K562 (cell line): ENCODE data around the gene AIMP1. TPM values are rescaled to one million over a fixed set of nuclear protein-coding genes. Genes with fewer than 3 reads are reported as not detected.

ENCODE experiments used
- ATAC-seq: fragments of 200-7000 bp; cut with Tn5 transposase; 3 replicates; pipeline ENCODE4 v1.9.1; 2020; ENCODE audit warnings: moderate library complexity
- BruUV-seq: library from RNA; stranded (reverse); fragments of 400-500 nt; replicated peaks from 2 replicates; lab custom pipeline; 2021; lab: Mats Ljungman, UMichigan
- CTCF ChIA-PET: fragments of 300-600 bp; formaldehyde crosslinking; extraction: SDS; loops from one replicate; lab custom pipeline; 2021; ENCODE audit warnings: low intra/inter-chr PET ratio; lab: Yijun Ruan, JAX
- POLR2A ChIA-PET: fragments of 300-600, 350-650 bp; sonication (Branson Sonifier 250); formaldehyde crosslinking; extraction: SDS; loops from one replicate; lab custom pipeline; 2021; ENCODE audit warnings: antibody characterized with exemption, inconsistent platforms; lab: Yijun Ruan, JAX
- DNase-seq, 4 experiments: peaks; one replicate each; pipeline versions ENCODE4 v3.0.0 to v3.0.0-alpha.2; 2011 to 2018; ENCODE audit warnings: low spot score in 3 of 4, mixed read lengths in 3 of 4; ENCODE audit errors: extremely low read depth in 1 of 4
- FAIRE-seq: peaks from 2 replicates; lab custom pipeline; 2011; peaks lifted over from hg19 to GRCh38; lab: Jason Lieb, UNC
- H2AFZ ChIP-seq: 2 replicates; pipeline ENCODE4 v1.6.0; 2011; ENCODE audit warnings: low read depth, low read length, control low read depth, inconsistent platforms
- H3K27ac ChIP-seq: fragments of 200-600 bp; 3 replicates; pipeline ENCODE4 v1.8.0; 2011; ENCODE audit warnings: low read depth, mild to moderate bottlenecking, control low read depth, inconsistent platforms, low read length, moderate library complexity, mixed read lengths; ENCODE audit errors: extremely low read depth
- H3K27me3 ChIP-seq, 2 experiments: fragments of 300-600 bp in 1 of 2; 2 replicates in 1 of 2; 3 replicates in 1 of 2; pipeline versions ENCODE4 v1.6.0 to v1.8.0; 2011; ENCODE audit warnings: inconsistent platforms in 2 of 2, low read length in 2 of 2, mild to moderate bottlenecking in 1 of 2, mixed read lengths in 1 of 2, moderate library complexity in 1 of 2; ENCODE audit not compliant: control insufficient read depth in 2 of 2, insufficient read depth in 2 of 2
- H3K36me3 ChIP-seq: fragments of 300-600 bp; 3 replicates; pipeline ENCODE4 v1.8.0; 2011; ENCODE audit warnings: mild to moderate bottlenecking, low read length, inconsistent platforms; ENCODE audit not compliant: control insufficient read depth, insufficient read depth
- H3K4me1 ChIP-seq, 2 experiments: fragments of 200-600 bp in 1 of 2; replicated peaks in 1 of 2; 2 replicates in 1 of 2; 3 replicates in 1 of 2; pipeline versions ENCODE4 v1.5.1 to v1.8.0; 2011; ENCODE audit warnings: inconsistent platforms in 2 of 2, low read length in 2 of 2, mild to moderate bottlenecking in 1 of 2, mixed read lengths in 1 of 2, moderate library complexity in 1 of 2; ENCODE audit not compliant: control insufficient read depth in 2 of 2, insufficient read depth in 2 of 2
- H3K4me2 ChIP-seq: 2 replicates; pipeline ENCODE4 v1.6.1; 2011; ENCODE audit warnings: low read length, control low read depth, inconsistent platforms, mixed read lengths; ENCODE audit not compliant: insufficient read depth
- H3K4me3 ChIP-seq: fragments of 200-600 bp; sonication (generic), shearing (Covaris generic); 2 replicates; pipeline ENCODE4 v1.5.1; 2016; ENCODE audit warnings: control low read depth, inconsistent platforms
- H3K79me2 ChIP-seq: fragments of 200-600 bp; 3 replicates; pipeline ENCODE4 v1.8.0; 2011; ENCODE audit warnings: low read length, inconsistent platforms; ENCODE audit not compliant: control insufficient read depth, insufficient read depth
- H3K9ac ChIP-seq, 2 experiments: 2 replicates each; pipeline versions ENCODE4 v1.6.0 to v1.6.1; 2011; ENCODE audit warnings: low read depth in 2 of 2, low read length in 2 of 2, control low read depth in 1 of 2, inconsistent platforms in 1 of 2, mild to moderate bottlenecking in 1 of 2, mixed read lengths in 1 of 2; ENCODE audit not compliant: insufficient read depth in 1 of 2
- H3K9me1 ChIP-seq: one replicate; pipeline ENCODE4 v1.6.0; 2011; ENCODE audit warnings: inconsistent platforms, mild to moderate bottlenecking, low read length, moderate library complexity; ENCODE audit not compliant: control insufficient read depth, insufficient read depth
- H3K9me3 ChIP-seq: replicated peaks from 2 replicates; pipeline ENCODE4 v1.5.1; 2011; ENCODE audit warnings: low read depth, low read length, inconsistent platforms; ENCODE audit not compliant: control insufficient read depth, insufficient read depth
- H4K20me1 ChIP-seq: replicated peaks from 2 replicates; pipeline ENCODE4 v1.6.1; 2011; ENCODE audit warnings: low read length, inconsistent platforms, mixed read lengths; ENCODE audit not compliant: control insufficient read depth, insufficient read depth
- ADNP ChIP-seq: fragments of 200-800 bp; sonication (Bioruptor generic); IDR thresholded peaks from 2 replicates; pipeline ENCODE4 v1.6.1; 2016; ENCODE audit warnings: missing genetic modification characterization, missing compliant biosample characterization
- EP300 ChIP-seq: IDR thresholded peaks from 2 replicates; pipeline ENCODE4 v1.6.1; 2012; ENCODE audit warnings: low read length, improper control_type of control experiment
- POLR3A ChIP-seq: IDR thresholded peaks from 2 replicates; pipeline ENCODE4 v1.6.1; 2011; ENCODE audit warnings: borderline replicate concordance, mild to moderate bottlenecking, moderate library complexity; ENCODE audit not compliant: insufficient read length, insufficient read depth; ENCODE audit errors: extremely low read depth
- SIN3B ChIP-seq: fragments of 450-650 bp; IDR thresholded peaks from 2 replicates; pipeline ENCODE4 v1.6.1; 2017; ENCODE audit warnings: low read depth, mild to moderate bottlenecking, moderate library complexity
- ZNF699 ChIP-seq: fragments of 250-450 bp; sonication (Bioruptor Pico); IDR thresholded peaks from 2 replicates; pipeline ENCODE4 v1.8.0; 2021; ENCODE audit warnings: mild to moderate bottlenecking, moderate library complexity; ENCODE audit not compliant: insufficient replicate concordance
- WGBS: fragments of 100-300 bp; shearing (Covaris generic); methylation state at CpG from one replicate; pipeline ENCODE4 v1.1.6; 2016; ENCODE audit warnings: low coverage, mixed read lengths; ENCODE audit not compliant: insufficient coverage; ENCODE audit errors: missing lambda C conversion rate; 5-methylcytosine and 5-hydroxymethylcytosine counted together
- in situ Hi-C: fragments of 300-500 bp; cut with MboI; formaldehyde crosslinking; loops from 4 replicates; pipeline ENCODE4 v1.15.0; 2018; ENCODE audit warnings: inconsistent platforms, mixed read lengths
- intact Hi-C: fragments of 100-400 bp; cut with micrococcal nuclease; formaldehyde crosslinking; loops from 2 replicates; pipeline ENCODE4 v1.14.2; 2022
- polyA plus RNA-seq, 8 experiments: library from polyadenylated mRNA; depleted of rRNA in 4 of 8; stranded (reverse) in 5 of 8; unstranded in 3 of 8; fragments of >200 nt; fragmentation: Nextera tagmentation in 2 of 8; fragmentation: Illumina TruSeq in 1 of 8; extraction: Ambion mirVana in 2 of 8; extraction: Trizol in 1 of 8; gene quantifications; 2 replicates each; pipeline versions ENCODE4 v1.2.1 to v1.2.3, GENCODE V29; 2011 to 2014; ENCODE audit warnings: inconsistent platforms in 1 of 8, missing spikeins in 1 of 8
- total RNA-seq, 7 experiments: library from RNA; depleted of rRNA in 6 of 7; stranded (reverse); fragments of >200 nt in 6 of 7; fragmentation: Illumina TruSeq in 2 of 7; extraction: Trizol in 2 of 7; gene quantifications; 2 replicates each; pipeline versions ENCODE4 v1.2.1 to v1.2.3, GENCODE V29; 2011 to 2021; ENCODE audit warnings: low replicate concordance in 1 of 7
- TF ChIP-seq, protein P1 (sequence below): fragments of 250-450 bp; sonication (Bioruptor Pico); IDR thresholded peaks from 2 replicates; pipeline ENCODE4 v1.8.0; 2021; ENCODE audit warnings: mild to moderate bottlenecking, moderate library complexity
- TF ChIP-seq, protein P2 (sequence below): fragments of 450-650 bp; IDR thresholded peaks from 2 replicates; pipeline ENCODE4 v1.6.1; 2016; ENCODE audit warnings: low read depth, mild to moderate bottlenecking, moderate library complexity

AIMP1 gene
- total and polyA plus RNA-seq, 9 of the 15 experiments (the other 6 are each of a cell fraction or from before 2014, with no cell fraction given): 39.9 to 141 (median 70.1) TPM

DNA sequence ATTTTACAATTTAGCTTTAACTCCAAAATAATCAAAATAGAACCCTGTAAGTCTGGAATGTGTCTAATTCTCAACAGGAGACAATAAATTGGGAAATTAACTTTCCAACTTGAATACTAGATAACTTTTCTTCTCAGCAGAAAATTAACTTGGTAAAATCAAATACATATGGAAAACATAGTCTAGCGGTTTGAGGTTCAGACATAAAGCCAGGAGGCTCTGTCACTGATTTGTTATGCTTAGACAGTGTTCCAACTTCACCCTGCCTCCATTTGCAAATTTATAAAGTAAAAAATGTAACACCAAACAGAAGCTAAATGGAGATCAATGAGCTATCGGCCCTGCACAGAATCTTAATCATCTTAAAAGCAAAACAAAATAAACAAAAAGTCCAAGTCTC lies 46.6 kb upstream of the AIMP1 start (continued):
- TF ChIP-seq SIN3B: no peak
- TF ChIP-seq ADNP: no peak

DNA sequence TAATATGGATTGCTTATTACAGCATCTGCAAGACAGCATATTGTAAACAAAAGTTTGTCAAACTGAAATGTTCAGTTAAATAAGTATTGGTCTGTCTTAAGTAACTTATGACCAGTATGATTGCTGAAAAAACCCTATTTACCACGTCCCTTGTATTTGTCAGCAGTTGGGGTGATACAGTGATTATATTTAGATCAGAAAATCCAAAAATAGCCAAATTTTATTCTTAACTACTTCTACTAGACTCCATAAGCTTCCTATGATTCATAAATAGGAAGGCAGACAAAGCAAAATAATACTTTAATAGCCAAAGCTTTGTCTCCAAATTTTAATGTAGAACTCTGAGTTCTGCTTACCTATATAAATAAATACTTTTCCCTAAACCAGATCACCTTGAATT lies 45.6 kb upstream of the AIMP1 start:
- no peaks in the 10 kb centered on the region for H3K9me1 ChIP-seq
- H3K27ac ChIP-seq: no peak overlapping the region
- ATAC-seq (no peak), DNase-seq (no peak), FAIRE-seq (no peak)
- POLR2A ChIA-PET: no interaction called here
- H3K9me3 ChIP-seq: no peaks in the 10 kb centered on the region
- no peaks in the 10 kb centered on the region for H3K79me2 ChIP-seq
- no peak for TF ChIP-seq POLR3A
- TF ChIP-seq, protein P1, sequence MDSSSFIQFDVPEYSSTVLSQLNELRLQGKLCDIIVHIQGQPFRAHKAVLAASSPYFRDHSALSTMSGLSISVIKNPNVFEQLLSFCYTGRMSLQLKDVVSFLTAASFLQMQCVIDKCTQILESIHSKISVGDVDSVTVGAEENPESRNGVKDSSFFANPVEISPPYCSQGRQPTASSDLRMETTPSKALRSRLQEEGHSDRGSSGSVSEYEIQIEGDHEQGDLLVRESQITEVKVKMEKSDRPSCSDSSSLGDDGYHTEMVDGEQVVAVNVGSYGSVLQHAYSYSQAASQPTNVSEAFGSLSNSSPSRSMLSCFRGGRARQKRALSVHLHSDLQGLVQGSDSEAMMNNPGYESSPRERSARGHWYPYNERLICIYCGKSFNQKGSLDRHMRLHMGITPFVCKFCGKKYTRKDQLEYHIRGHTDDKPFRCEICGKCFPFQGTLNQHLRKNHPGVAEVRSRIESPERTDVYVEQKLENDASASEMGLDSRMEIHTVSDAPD (CRISPR knock-in tag): no peak
- no peak for TF ChIP-seq ZNF699 (CRISPR knock-in tag)
- no peak for TF ChIP-seq EP300
- TF ChIP-seq, protein P2, sequence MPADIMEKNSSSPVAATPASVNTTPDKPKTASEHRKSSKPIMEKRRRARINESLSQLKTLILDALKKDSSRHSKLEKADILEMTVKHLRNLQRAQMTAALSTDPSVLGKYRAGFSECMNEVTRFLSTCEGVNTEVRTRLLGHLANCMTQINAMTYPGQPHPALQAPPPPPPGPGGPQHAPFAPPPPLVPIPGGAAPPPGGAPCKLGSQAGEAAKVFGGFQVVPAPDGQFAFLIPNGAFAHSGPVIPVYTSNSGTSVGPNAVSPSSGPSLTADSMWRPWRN: no peak
- no peaks in the 10 kb centered on the region for H3K4me1 ChIP-seq
- WGBS: 88% methylated on average over 1 of the region's 1 CpG
- BruUV-seq: no TSS peak
- no peak overlapping the region for H3K4me2 ChIP-seq
- H2AFZ ChIP-seq: no peak overlapping the region
- H3K27me3 ChIP-seq: no peaks in the 10 kb centered on the region
- no peak overlapping the region for H3K4me3 ChIP-seq
- intact Hi-C loops (no loop called here), in situ Hi-C loops (no loop called here)
- no peaks in the 10 kb centered on the region for H3K36me3 ChIP-seq
- CTCF ChIA-PET: no interaction called here
- H3K9ac ChIP-seq: no peak overlapping the region
- H4K20me1 ChIP-seq: no peaks in the 10 kb centered on the region
